H9 (cell line): ENCODE data around the gene SLC25A26. TPM values are rescaled to one million over a fixed set of nuclear protein-coding genes. Genes with fewer than 3 reads are reported as not detected.

Experiments used
- DNase-seq: peaks from one replicate; pipeline ENCODE4 v3.0.0-alpha.2; 2017
- H2AFZ ChIP-seq: one replicate; pipeline ENCODE4 v1.6.1; 2013; ENCODE audit warnings: mild to moderate bottlenecking, low read length, control low read depth, moderate library complexity
- H2AK5ac ChIP-seq: 2 replicates; pipeline ENCODE4 v1.6.1; 2013; ENCODE audit warnings: low read length, control low read depth, mixed read lengths; ENCODE audit not compliant: insufficient read length
- H2BK120ac ChIP-seq: one replicate; pipeline ENCODE4 v1.6.1; 2013; ENCODE audit warnings: low read depth, mild to moderate bottlenecking, low read length, control low read depth, inconsistent platforms; ENCODE audit not compliant: poor library complexity, severe bottlenecking
- H2BK12ac ChIP-seq: 2 replicates; pipeline ENCODE4 v1.6.1; 2013; ENCODE audit warnings: low read length, control low read depth, mixed read lengths, low read depth; ENCODE audit not compliant: insufficient read length
- H2BK15ac ChIP-seq: 2 replicates; pipeline ENCODE4 v1.6.1; 2013; ENCODE audit warnings: low read depth, low read length, control low read depth
- H2BK20ac ChIP-seq: one replicate; pipeline ENCODE4 v1.6.1; 2013; ENCODE audit warnings: low read depth, mild to moderate bottlenecking, low read length, control low read depth, inconsistent platforms; ENCODE audit not compliant: poor library complexity, severe bottlenecking
- H2BK5ac ChIP-seq: 2 replicates; pipeline ENCODE4 v1.6.1; 2013; ENCODE audit warnings: low read length, control low read depth, mixed read lengths; ENCODE audit not compliant: insufficient read length
- H3K14ac ChIP-seq: 2 replicates; pipeline ENCODE4 v1.6.1; 2013; ENCODE audit warnings: low read length, control low read depth; ENCODE audit not compliant: insufficient read depth
- H3K18ac ChIP-seq: 2 replicates; pipeline ENCODE4 v1.6.1; 2013; ENCODE audit warnings: low read depth, mild to moderate bottlenecking, mixed read lengths, low read length, control low read depth; ENCODE audit not compliant: insufficient read length
- H3K23ac ChIP-seq: 2 replicates; pipeline ENCODE4 v1.6.1; 2013; ENCODE audit warnings: low read length, control low read depth, mixed read lengths, low read depth; ENCODE audit not compliant: insufficient read length
- H3K23me2 ChIP-seq: 2 replicates; pipeline ENCODE4 v1.6.1; 2013; ENCODE audit warnings: low read depth, mild to moderate bottlenecking, mixed read lengths, low read length, control low read depth; ENCODE audit not compliant: insufficient read length, poor library complexity, severe bottlenecking
- H3K27ac ChIP-seq: 2 replicates; pipeline ENCODE4 v1.5.1; 2013; ENCODE audit warnings: low read length, control low read depth, mixed read lengths, low read depth; ENCODE audit not compliant: insufficient read length
- H3K27me3 ChIP-seq: 2 replicates; pipeline ENCODE4 v1.6.1; 2013; ENCODE audit warnings: low read length, control low read depth, inconsistent platforms; ENCODE audit not compliant: insufficient read depth
- H3K4ac ChIP-seq: 2 replicates; pipeline ENCODE4 v1.6.1; 2013; ENCODE audit warnings: low read depth, mild to moderate bottlenecking, control low read depth, inconsistent platforms, low read length, moderate library complexity
- H3K4me1 ChIP-seq: 2 replicates; pipeline ENCODE4 v1.6.1; 2013; ENCODE audit warnings: low read length, control low read depth, inconsistent platforms; ENCODE audit not compliant: insufficient read depth
- H3K4me2 ChIP-seq: 2 replicates; pipeline ENCODE4 v1.6.1; 2013; ENCODE audit warnings: low read length, control low read depth, mixed read lengths; ENCODE audit not compliant: insufficient read length, insufficient read depth
- H3K56ac ChIP-seq: 2 replicates; pipeline ENCODE4 v1.6.1; 2013; ENCODE audit warnings: low read depth, mild to moderate bottlenecking, mixed read lengths, low read length, control low read depth; ENCODE audit not compliant: insufficient read length
- H3K79me1 ChIP-seq: 2 replicates; pipeline ENCODE4 v1.6.1; 2013; ENCODE audit warnings: low read depth, mild to moderate bottlenecking, moderate library complexity, low read length, control low read depth, inconsistent platforms; ENCODE audit not compliant: insufficient read depth, poor library complexity, severe bottlenecking
- H3K79me2 ChIP-seq: 2 replicates; pipeline ENCODE4 v1.6.1; 2013; ENCODE audit warnings: low read length, control low read depth, inconsistent platforms; ENCODE audit not compliant: insufficient read depth
- H3K9ac ChIP-seq: 2 replicates; pipeline ENCODE4 v1.6.1; 2013; ENCODE audit warnings: low read length, control low read depth, mixed read lengths; ENCODE audit not compliant: insufficient read length; ENCODE audit errors: extremely low read depth
- H3K9me3 ChIP-seq: one replicate; pipeline ENCODE4 v1.6.1; 2013; ENCODE audit warnings: low read depth, low read length, inconsistent platforms; ENCODE audit not compliant: control insufficient read depth
- H3T11ph ChIP-seq: one replicate; pipeline ENCODE4 v1.6.1; 2013; ENCODE audit warnings: mild to moderate bottlenecking, low read length, control low read depth, inconsistent platforms
- H4K20me1 ChIP-seq: one replicate; pipeline ENCODE4 v1.6.1; 2013; ENCODE audit not compliant: control insufficient read depth, insufficient read length, insufficient read depth
- H4K5ac ChIP-seq: 2 replicates; pipeline ENCODE4 v1.6.1; 2013; ENCODE audit warnings: low read depth, mild to moderate bottlenecking, mixed read lengths, low read length, control low read depth; ENCODE audit not compliant: insufficient read length
- H4K8ac ChIP-seq: replicated peaks from 2 replicates; pipeline ENCODE4 v1.6.1; 2013; ENCODE audit warnings: low read length, control low read depth, mixed read lengths, low read depth; ENCODE audit not compliant: insufficient read length
- H4K91ac ChIP-seq: 2 replicates; pipeline ENCODE4 v1.6.1; 2013; ENCODE audit warnings: low read depth, mild to moderate bottlenecking, moderate library complexity, mixed read lengths, low read length, control low read depth; ENCODE audit not compliant: insufficient read length
- H3K27ac Mint-ChIP-seq, 3 experiments: 2 replicates in 2 of 3; 3 replicates in 1 of 3; pipeline ENCODE4 v1.8.0; 2020 to 2021; ENCODE audit warnings: mixed read lengths in 3 of 3, mild to moderate bottlenecking in 1 of 3, moderate library complexity in 1 of 3
- H3K27me3 Mint-ChIP-seq: 2 replicates; pipeline ENCODE4 v1.8.0; 2021; ENCODE audit warnings: low read depth, mild to moderate bottlenecking, moderate library complexity, mixed read lengths
- H3K36me3 Mint-ChIP-seq, 3 experiments: 2 replicates in 2 of 3; 3 replicates in 1 of 3; pipeline ENCODE4 v1.8.0; 2020 to 2021; ENCODE audit warnings: low read depth in 3 of 3, mixed read lengths in 3 of 3; ENCODE audit not compliant: insufficient read depth in 1 of 3
- H3K4me1 Mint-ChIP-seq, 2 experiments: 2 replicates each; pipeline ENCODE4 v1.8.0; 2020; ENCODE audit warnings: mixed read lengths in 2 of 2
- H3K4me3 Mint-ChIP-seq, 2 experiments: 2 replicates in 1 of 2; 3 replicates in 1 of 2; pipeline ENCODE4 v1.8.0; 2020 to 2021; ENCODE audit warnings: mild to moderate bottlenecking in 2 of 2, mixed read lengths in 2 of 2, moderate library complexity in 1 of 2
- H3K9me3 Mint-ChIP-seq, 2 experiments: 2 replicates in 1 of 2; 3 replicates in 1 of 2; pipeline ENCODE4 v1.8.0; 2020; ENCODE audit warnings: mild to moderate bottlenecking in 2 of 2, mixed read lengths in 2 of 2, moderate library complexity in 1 of 2
- CTCF ChIP-seq: fragments of 200-600 bp; sonication (generic); conservative IDR thresholded peaks from 3 replicates; pipeline ENCODE4 v1.8.0; 2021; ENCODE audit warnings: antibody characterized with exemption, mild to moderate bottlenecking
- WGBS: extraction: QIAGEN DNeasy Blood & Tissue Kit; methylation state at CpG from one replicate; pipeline ENCODE4 v1.1.7; 2013; ENCODE audit warnings: missing lambda C conversion rate, low lambda C conversion rate, mixed read lengths; ENCODE audit not compliant: insufficient read length; ENCODE audit errors: extremely low coverage; 5-methylcytosine and 5-hydroxymethylcytosine counted together
- total RNA-seq: library from RNA; stranded (reverse); gene quantifications from 2 replicates; pipeline ENCODE4 v1.2.1, GENCODE V29; 2021

SLC25A26 gene
- total RNA-seq, 1 experiment from 2014 or later, result 30.2 TPM

GRCh38 chr3:66299891-66300290, 79.1 kb downstream of the SLC25A26 start:
- H3K9me3 Mint-ChIP-seq, result no peaks in the 10 kb centered on the region
- DNase-seq, result no peak
- WGBS, result no CpG with 5 or more reads among the region's 4 CpGs
- no peak overlapping the region for H2BK120ac ChIP-seq
- H3K23ac ChIP-seq, result no peak overlapping the region
- no peaks in the 10 kb centered on the region for H4K20me1 ChIP-seq
- no peak overlapping the region for H3K27ac ChIP-seq
- no peak overlapping the region for H4K5ac ChIP-seq
- no peak overlapping the region for H2BK12ac ChIP-seq
- H3K79me2 ChIP-seq, result no peaks in the 10 kb centered on the region
- H3K27me3 ChIP-seq, result no peaks in the 10 kb centered on the region
- no peak overlapping the region for H2AFZ ChIP-seq
- H3K56ac ChIP-seq, result no peak overlapping the region
- no peaks in the 10 kb centered on the region for H3K23me2 ChIP-seq
- no peaks in the 10 kb centered on the region for H3K27me3 Mint-ChIP-seq
- no peaks in the 10 kb centered on the region for H3K36me3 Mint-ChIP-seq
- H4K8ac ChIP-seq, result no peak overlapping the region
- no peak overlapping the region for H2BK15ac ChIP-seq
- H3K27ac Mint-ChIP-seq, result no peak overlapping the region
- no peaks in the 10 kb centered on the region for H3K9me3 ChIP-seq
- no peak for TF ChIP-seq CTCF
- no peak overlapping the region for H3T11ph ChIP-seq
- peaks cover 0 to 2% of the 10 kb centered on the region in 2 experiments; a peak in 1 of 4 replicates for H3K4me1 Mint-ChIP-seq
- H3K4ac ChIP-seq, result no peak overlapping the region
- H2BK5ac ChIP-seq, result no peak overlapping the region
- no peak overlapping the region for H4K91ac ChIP-seq
- H3K79me1 ChIP-seq, result no peaks in the 10 kb centered on the region
- H3K18ac ChIP-seq, result no peak overlapping the region
- no peak overlapping the region for H2AK5ac ChIP-seq
- no peak overlapping the region for H3K14ac ChIP-seq
- no peak overlapping the region for H2BK20ac ChIP-seq
- H3K4me1 ChIP-seq, result no peaks in the 10 kb centered on the region
- H3K4me2 ChIP-seq, result no peak overlapping the region
- H3K9ac ChIP-seq, result no peak overlapping the region
- no peak overlapping the region for H3K4me3 Mint-ChIP-seq
